ENCODE data around the gene KLRC1.
A peak's percentile ranks its signal among the peaks of the same experiment; 100 is the strongest.
"Not testable (repeated sequence)": the region's sequence is repeated elsewhere in the genome, so short reads cannot be mapped to it uniquely, and the experiment has no call there.

KLRC1 gene

DNA sequence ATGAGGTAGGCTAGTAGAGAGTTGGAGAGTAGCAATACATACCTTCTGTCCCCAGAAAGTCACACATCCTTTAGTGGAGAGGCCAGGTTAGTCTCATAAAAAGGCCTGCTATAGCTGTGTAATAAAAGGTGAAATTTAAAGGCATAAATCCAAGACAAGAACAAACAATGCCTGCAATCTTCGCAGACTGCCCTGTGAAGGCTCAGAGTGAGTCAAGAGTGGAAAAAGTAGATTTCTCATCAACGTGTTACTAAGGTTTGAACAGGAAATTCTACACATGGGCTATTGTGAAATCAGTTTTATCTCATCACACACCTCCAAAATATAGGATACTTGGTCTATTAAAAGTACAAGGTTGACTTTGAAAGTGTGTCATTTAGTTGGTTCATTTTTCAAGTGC lies at the start of gene KLRC1:
TSS of gene KLRC1 (minus strand) at position 222 of the 400 bp plus-strand sequence. CDS start 2,221 bp downstream, outside the sequence.
- DNase-seq (ENCODE audit: low spot score), result no peak

DNA sequence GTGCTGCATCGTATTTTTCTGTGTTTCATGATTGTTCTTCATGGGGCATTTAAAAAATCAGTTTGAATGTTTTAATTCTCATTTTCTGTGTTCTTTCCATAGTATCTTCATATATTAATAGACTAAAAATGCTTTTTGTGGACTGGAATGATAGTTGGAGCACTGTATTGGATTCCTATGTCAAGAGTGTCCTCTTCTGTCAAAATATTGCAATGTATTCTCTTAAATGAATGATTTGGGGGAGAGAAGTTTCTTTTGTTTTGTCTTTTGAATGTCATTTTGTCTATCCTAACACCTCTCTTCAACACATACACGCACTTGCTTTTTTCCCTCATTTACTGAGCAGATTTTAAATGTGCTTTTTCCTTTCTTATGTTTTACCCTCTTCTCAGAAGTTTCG lies 47.9 kb upstream of the KLRC1 start:
- peak; percentile 16 for DNase-seq (ENCODE audit: low spot score)

DNA sequence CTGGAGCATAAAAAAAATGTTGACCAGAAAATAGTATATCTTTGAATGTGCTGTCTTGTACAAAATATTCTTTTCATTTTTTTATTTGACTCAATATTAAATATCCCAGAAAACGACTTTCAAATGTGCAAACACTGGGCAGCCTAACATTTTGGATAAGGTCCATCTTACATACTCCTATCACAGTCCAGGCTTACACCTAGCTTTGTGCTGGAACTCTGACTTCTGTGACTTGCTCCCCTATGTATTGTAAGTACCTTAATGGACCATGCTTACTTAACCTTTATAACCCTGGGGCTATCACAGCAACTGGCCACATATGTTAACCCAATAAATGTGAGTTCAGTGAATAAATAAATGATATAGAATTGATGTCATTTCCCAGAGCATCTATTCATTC lies 44.9 kb upstream of the KLRC1 start:
- no peak for DNase-seq (ENCODE audit: low spot score)

DNA sequence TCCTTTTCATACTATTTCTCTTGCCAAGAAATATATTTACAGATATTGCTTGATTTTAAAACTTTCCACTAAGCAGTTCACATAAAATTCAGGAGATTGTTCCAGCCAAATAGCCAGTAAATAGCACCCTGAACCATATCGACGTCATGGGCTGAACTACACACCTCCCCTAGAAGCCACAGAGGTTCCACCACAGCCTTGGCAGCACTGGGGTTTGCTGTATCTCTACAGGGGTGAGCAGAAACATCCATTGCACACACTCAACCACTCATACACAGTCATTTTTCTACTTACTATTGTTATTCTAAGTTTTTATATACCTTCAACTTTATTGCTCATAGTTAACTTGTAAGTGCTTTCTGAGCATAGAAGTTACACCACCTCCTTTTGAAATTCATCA lies 44.4 kb upstream of the KLRC1 start:
- no peak for DNase-seq (ENCODE audit: low spot score)

DNA sequence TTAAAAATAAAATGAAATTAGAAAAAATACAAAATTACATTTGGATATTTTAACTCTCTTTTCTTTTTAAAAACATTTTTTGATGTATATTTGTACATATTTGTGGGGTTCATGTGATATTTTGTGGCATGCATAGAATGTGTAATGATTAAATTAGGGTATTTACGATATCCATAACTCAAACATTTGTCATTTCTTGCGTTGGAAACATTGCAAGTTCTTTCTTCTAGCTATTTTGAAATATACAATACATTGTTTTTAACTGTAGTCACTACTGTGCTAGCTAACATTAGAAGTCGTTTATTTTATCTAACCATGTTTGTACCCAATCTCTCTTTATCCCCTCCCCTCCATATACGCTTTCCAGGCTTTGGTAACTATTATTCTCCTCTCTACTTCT lies 38.6 kb upstream of the KLRC1 start:
- DNase-seq (ENCODE audit: low spot score), result no peak

DNA sequence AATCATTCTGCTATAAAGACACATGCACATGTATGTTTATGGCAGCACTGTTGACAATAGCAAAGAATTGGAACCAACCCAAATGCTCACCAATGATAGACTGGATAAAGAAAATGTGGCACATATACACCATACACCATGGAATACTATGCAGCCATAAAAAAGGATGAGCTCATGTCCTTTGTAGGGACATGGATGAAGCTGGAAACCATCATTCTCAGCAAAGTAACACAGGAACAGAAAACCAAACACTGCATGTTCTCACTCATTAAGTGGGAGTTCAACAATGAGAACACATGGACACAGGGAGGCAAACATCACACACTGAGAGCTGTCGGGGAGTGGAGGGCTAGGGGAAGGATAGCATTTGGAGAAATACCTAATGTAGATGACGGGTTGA lies 34.2 kb upstream of the KLRC1 start:
- not testable (repeated sequence) for DNase-seq (ENCODE audit: low spot score)

DNA sequence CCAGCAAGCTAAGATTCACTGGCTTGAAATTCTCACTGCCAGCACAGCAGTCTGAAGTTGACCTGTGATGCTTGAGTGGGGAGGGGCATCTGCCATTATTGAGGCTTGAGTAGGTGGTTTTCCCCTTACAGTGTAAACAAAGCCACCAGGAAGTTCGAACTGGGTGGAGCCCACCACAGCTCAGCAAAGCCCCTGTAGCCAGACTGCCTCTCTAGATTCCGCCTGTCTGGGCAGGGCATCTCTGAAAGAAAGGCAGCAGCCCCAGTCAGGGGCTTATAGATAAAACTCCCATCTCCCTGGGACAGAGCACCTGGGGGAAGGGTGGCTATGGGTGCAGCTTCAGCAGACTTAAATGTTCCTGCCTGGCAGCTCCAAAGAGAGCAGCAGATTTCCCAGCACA lies 28.7 kb upstream of the KLRC1 start:
- not testable (repeated sequence) for DNase-seq (ENCODE audit: low spot score)

DNA sequence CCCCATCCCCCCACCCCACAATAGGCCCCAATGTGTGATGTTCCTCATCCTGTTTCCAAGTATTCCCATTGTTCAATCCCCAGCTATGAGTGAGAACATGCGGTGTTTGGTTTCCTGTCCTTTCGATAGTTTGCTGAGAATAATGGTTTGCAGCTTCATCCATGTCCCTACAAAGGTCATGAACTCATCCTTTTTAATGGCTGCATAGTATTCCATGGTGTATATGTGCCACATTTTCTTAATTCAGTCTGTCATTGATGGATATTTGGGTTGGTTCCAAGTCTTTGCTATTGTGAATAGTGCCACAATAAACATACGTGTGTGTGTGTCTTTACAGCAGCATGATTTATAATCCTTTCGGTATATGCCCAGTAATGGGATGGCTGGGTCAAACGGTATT lies 19.6 kb upstream of the KLRC1 start:
- DNase-seq (ENCODE audit: low spot score), result not testable (repeated sequence)

DNA sequence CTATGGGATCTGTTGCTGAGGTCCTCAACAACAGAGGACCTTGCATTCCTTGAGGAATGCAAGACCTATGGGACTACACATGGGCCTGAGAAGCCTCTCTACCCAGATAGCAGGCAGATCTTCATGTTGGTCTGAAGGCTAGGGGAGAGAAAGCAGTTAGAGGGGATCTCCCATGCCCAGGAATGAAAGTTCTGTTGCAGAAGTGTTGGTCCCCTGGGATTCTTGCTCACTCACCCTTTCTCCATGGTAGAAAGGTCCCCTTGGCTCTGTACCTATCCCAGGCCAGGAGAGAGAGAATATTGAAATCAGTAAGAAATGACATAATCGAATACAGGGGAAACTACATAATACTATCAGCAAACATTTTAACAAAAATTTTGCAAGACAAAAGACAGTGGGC lies 16.5 kb upstream of the KLRC1 start:
- no peak for DNase-seq (ENCODE audit: low spot score)

DNA sequence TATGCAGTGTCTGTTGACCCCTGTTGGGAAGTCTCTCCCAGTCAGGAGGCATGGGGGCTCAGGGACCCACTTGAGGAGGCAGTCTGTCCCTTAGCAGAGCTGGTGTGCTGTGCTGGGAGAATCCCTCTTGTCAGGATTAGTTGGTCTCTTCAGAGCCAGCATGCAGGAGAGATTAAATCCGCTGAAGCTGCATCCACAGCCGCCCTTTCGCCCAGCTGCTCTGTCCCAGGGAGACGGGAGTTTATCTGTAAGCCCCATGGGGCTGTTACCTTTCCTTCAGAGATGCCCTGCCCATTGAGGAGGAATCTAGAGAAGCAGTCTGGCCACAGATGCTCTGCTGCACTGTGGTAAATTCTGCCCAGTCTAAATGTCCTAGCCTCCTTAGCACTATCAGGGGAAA lies 13.1 kb upstream of the KLRC1 start:
- no peak for DNase-seq (ENCODE audit: low spot score)

DNA sequence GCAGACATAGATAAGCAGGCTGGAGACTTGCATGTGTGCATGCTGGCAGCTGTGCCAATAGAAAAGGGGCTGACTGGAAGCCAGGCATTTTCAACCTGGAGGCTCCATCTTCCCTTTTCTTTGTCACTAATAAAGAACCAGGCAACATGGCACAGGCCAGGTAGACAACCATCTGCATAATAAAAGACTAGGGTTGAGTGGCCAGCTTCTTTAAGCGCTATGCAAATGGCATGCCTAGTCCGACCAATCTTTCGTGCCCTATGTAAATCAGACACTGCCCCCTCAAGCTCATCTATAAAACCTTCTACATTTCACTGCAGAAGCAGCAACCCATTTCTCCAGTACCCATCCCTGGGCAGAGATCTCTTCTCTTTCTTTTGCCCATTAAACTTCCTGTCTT lies 4.6 kb upstream of the KLRC1 start:
- no peak for DNase-seq (ENCODE audit: low spot score)

DNA sequence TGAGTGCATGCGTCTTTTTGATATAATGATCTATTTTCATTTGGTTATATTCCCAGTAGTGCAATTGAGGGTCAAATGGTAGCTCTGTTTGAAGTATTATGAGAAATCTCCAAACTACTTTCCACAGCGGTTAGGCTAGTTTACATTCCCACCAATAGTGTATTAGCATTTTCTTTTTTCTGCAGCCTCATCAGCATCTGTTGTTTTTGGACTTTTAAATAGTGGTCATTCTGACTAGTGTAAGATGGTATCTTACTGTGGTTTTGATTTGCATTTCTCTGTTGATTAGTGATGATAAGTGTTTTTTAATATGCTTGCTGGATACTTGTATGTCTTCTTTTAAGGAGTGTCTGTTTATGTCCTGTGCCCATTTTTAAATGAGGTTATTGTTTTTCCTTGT lies 3.7 kb upstream of the KLRC1 start:
- DNase-seq (ENCODE audit: low spot score), result no peak

DNA sequence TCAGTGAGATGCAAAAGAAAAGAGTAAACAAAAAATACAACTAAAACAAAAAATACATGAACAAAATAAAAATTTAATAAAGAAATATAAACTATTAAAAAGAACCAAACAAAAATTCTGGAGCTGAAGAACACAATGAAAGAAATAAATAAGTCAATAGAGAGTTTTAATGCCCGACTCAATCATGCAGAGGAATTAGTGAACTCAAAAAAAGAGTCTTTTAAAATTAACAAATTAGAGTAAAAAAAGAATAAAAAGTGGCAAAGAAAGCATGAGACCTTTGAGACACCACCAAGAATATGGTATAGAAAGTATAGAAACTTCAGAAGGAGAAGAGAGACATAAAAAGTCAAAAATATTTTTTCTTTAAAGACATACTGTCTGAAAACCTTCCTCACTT lies 2.6 kb upstream of the KLRC1 start:
- no peak for DNase-seq (ENCODE audit: low spot score)

DNA sequence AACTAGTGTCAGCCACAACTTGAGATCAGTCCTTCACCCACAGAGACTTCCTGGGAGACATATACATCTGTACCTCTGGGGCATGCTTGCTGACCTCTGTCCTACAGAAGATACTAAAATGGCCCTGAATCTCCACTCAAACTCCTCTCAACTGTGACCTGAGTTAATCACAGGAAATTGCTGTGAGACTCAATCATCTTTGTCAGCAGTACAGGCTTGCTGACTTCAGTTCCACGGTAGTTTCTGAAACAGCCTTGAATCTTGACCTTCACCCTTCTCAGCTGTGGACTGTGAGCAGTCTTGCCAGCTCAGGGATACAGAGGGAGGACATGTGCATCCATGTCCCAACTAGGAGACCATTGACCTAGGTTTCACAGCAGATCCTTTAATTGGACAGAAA lies 1.4 kb upstream of the KLRC1 start:
- no peak for DNase-seq (ENCODE audit: low spot score)

DNA sequence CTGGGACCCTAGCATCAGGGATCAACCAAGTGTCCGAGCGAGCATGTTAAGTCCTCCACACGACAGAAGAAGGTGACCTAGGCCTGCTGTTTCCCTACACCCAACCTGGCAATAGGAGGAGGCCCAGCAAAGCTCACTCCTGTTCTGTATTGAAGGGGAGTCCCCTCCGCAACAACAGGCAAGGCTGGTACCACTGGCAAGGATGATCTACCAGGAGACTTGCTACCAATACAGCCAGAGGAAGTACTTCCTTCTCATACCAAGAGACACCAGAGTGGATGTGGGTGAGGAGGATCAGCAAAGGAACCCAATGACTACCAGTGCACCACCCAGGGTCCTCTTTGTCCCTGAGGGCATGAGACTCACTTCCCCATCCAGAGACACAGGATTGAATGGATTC lies 4.9 kb downstream of the KLRC1 start:
- no peak for DNase-seq (ENCODE audit: low spot score)

DNA sequence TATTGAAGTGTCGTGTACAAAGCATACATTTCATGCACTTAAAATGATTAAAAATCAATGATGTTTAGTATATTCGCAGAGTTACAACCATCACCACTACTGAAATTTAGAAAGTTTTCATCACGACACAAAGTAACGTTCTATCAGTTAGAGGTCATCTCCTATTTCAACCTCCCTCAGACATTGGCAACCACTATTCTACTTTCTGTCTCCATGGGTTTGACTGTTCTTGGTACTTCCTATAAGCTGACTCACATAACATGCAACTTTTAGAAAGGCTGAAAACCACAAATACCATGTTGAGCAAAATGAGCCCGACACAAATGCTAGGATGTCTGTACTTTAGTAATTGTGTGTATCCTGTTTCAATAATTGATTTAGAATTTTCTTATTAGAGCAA lies 7.1 kb downstream of the KLRC1 start:
- not testable (repeated sequence) for DNase-seq (ENCODE audit: low spot score)

DNA sequence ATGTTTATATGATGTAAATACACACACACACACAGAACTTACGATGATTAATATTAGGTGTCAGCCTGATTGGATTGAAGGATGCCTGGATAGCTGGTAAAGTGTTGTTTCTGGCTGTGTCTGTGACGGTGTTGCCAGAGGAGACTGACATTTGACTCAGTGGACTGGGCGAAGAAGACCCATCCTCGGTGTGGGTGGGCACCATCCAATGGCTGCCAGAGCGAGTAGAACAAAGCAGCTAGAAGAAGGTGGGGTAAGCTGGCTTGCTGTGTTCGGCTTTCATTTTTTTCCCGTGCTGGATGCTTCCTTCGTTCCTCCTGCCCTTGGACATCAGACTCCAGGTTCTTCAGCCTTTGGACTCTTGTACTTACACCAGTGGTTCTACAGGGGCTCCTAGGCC lies 12.0 kb downstream of the KLRC1 start:
- not testable (repeated sequence) for DNase-seq (ENCODE audit: low spot score)

DNA sequence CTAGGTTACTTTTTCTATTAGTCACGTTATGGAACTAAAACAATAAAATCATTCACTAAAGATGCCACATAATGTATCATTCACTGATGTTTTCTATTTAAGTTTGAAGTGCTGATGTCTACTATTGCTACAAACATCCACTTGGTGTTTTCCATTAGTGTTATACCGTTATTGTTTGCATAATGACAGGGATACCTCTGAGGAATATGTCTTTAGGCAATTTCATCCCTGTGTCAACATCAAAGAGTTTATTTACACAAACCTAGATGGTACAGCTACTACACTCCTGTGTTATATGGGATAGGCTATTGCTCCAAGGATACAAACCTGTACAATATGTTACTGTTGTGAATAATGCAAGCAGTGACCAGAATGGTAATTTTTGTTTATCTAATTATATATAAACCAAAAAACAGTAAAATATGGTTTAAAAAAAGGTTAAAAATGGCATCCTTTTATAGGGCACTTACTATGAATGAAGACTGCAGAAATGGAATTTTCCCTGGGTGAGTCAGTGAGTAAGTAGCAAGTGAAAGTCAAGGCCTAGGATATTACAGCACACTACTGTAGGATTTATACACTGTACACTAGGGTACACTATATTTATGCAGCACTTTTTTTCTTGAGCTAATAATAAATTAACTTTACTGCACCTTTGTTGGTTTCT lies 13.4 kb downstream of the KLRC1 start:
- not testable (repeated sequence) for DNase-seq (ENCODE audit: low spot score)

DNA sequence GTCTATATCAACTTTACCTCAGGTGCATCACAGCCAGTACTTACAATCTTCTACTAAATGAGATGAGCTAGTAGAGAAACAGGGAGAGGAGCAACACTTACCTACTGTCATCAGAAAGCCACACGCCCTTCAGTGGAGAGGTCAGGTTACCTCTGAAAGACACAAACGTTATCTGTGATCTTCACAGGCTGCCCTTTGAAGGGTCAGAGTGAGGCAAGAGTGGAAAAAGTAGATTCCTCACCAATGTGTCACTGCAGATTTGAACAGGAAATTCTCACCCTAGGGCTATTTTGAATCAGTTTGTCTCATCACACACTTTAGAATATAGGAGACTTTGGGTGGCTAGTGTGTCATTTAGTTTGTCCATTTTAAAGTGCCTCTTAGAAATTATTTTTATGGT lies 15.6 kb downstream of the KLRC1 start:
- not testable (repeated sequence) for DNase-seq (ENCODE audit: low spot score)

DNA sequence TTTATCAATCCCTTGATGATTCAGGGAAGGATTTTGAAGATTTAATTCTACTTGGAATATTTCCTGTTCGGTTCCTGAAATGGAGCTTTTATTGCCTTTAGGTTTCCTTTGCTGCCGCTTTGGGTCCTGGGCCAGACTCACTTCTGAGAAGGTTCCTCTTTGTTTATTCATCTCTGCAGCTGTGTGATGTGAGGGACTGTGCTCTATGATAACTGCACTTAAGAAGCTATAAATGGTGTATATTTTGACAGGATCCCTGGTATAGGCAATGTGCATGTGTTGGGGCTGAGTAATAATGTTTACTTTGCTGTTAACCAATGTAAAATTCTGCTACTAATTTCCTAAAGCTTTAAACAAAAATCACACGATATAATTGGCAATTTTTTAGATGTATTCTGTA lies 17.4 kb downstream of the KLRC1 start, which contains the start of gene KLRC2:
TSS of gene KLRC2 (minus strand) at position 195 of the 400 bp plus-strand sequence. CDS start at position 171, 24 bp downstream.
- DNase-seq (ENCODE audit: low spot score), result peak; percentile 37

DNA sequence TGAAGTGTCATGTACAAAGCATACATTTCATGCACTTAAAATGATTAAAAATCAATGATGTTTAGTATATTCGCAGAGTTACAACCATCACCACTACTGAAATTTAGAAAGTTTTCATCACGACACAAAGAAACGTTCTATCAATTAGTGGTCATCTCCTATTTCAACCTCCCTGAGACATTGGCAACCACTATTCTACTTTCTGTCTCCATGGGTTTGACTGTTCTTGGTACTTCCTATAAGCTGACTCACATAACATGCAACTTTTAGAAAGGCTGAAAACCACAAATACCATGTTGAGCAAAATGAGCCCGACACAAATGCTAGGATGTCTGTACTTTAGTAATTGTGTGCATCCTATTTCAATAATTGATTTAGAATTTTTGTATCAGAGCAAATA lies 22.6 kb downstream of the KLRC1 start:
- not testable (repeated sequence) for DNase-seq (ENCODE audit: low spot score)

DNA sequence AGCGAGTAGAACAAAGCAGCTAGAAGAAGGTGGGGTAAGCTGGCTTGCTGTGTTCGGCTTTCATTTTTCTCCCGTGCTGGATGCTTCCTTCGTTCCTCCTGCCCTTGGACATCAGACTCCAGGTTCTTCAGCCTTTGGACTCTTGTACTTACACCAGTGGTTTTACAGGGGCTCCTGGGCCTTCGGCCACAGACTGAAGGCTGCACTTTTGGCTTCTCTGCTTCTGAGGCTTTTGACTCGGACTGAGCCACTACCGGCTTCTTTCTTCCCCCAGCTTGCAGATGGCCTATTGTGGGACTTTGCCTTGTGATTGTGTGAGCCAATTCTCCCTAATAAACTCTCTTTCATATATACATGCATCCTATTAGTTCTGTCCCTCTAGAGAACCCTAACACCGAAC lies 27.2 kb downstream of the KLRC1 start:
- DNase-seq (ENCODE audit: low spot score), result not testable (repeated sequence)

DNA sequence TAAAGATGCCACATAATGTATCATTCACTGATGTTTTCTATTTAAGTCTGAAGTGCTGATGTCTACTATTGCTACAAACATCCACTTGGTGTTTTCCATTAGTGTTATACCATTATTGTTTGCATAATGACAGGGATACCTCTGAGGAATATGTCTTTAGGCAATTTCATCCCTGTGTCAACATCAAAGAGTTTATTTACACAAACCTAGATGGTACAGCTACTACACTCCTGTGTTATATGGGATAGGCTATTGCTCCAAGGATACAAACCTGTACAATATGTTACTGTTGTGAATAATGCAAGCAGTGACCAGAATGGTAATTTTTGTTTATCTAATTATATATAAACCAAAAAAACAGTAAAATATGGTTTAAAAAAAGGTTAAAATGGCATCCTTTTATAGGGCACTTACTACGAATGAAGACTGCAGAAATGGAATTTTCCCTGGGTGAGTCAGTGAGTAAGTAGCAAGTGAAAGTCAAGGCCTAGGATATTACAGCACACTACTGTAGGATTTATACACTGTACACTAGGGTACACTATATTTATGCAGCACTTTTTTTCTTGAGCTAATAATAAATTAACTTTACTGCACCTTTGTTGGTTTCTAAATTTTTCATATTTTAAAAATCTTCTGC lies 28.8 kb downstream of the KLRC1 start:
- not testable (repeated sequence) for DNase-seq (ENCODE audit: low spot score)

DNA sequence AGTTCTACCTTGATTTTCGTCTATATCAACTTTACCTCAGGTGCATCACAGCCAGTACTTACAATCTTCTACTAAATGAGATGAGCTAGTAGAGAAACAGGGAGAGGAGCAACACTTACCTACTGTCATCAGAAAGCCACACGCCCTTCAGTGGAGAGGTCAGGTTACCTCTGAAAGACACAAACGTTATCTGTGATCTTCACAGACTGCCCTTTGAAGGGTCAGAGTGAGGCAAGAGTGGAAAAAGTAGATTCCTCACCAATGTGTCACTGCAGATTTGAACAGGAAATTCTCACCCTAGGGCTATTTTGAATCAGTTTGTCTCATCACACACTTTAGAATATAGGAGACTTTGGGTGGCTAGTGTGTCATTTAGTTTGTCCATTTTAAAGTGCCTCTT lies 31.0 kb downstream of the KLRC1 start:
- not testable (repeated sequence) for DNase-seq (ENCODE audit: low spot score)

All from Ammon's horn (tissue), 1 donor.